HepG2 (cell line): ENCODE measurements around the gene RMRP. TPM values are rescaled to one million over a fixed set of nuclear protein-coding genes. Genes with fewer than 3 reads are reported as not detected.
"Not testable (repeated sequence)": the region's sequence is repeated elsewhere in the genome, so short reads cannot be mapped to it uniquely, and the experiment has no call there.

Experiments used
- ATAC-seq: fragments of 200-7000 bp; cut with Tn5 transposase; 3 replicates; pipeline ENCODE4 v1.9.1; 2020; ENCODE audit warnings: mild to moderate bottlenecking, moderate library complexity
- BruUV-seq: library from RNA; stranded (reverse); fragments of 400-500 nt; replicated peaks from 2 replicates; lab custom pipeline; 2021; lab: Mats Ljungman, UMichigan
- CTCF ChIA-PET: fragments of 300-600 bp; formaldehyde crosslinking; extraction: SDS; loops from one replicate; lab custom pipeline; 2021; ENCODE audit warnings: low total read pairs, inconsistent platforms, low intra/inter-chr PET ratio; lab: Yijun Ruan, JAX
- POLR2A ChIA-PET: fragments of 350-600 bp; sonication (Branson Sonifier 250); formaldehyde crosslinking; loops from one replicate; lab custom pipeline; 2020; ENCODE audit warnings: antibody characterized with exemption, inconsistent platforms; lab: Yijun Ruan, JAX
- DNase-seq: peaks from one replicate; pipeline ENCODE4 v3.0.0-alpha.2; 2015; ENCODE audit warnings: low spot score
- FAIRE-seq: peaks from 3 replicates; lab custom pipeline; 2011; peaks lifted over from hg19 to GRCh38; lab: Jason Lieb, UNC
- H2AFZ ChIP-seq: one replicate; pipeline ENCODE4 v1.6.1; 2011; ENCODE audit warnings: low read length, inconsistent platforms
- H3K27ac ChIP-seq: fragments of 300-600 bp; 3 replicates; pipeline ENCODE4 v1.8.0; 2011; ENCODE audit warnings: mixed run types, mild to moderate bottlenecking, mixed read lengths, low read length, inconsistent platforms; ENCODE audit not compliant: insufficient read depth; ENCODE audit errors: extremely low read length
- H3K27me3 ChIP-seq, 2 experiments: fragments of 200-600 bp in 1 of 2; 2 replicates in 1 of 2; 3 replicates in 1 of 2; pipeline versions ENCODE4 v1.6.0 to v1.8.0; 2011; ENCODE audit warnings: low read length in 2 of 2, mild to moderate bottlenecking in 2 of 2, moderate library complexity in 2 of 2, inconsistent platforms in 1 of 2; ENCODE audit not compliant: insufficient read depth in 2 of 2, control insufficient read depth in 1 of 2
- H3K36me3 ChIP-seq, 2 experiments: fragments of 200-600 bp in 1 of 2; replicated peaks in 1 of 2; 2 replicates in 1 of 2; 3 replicates in 1 of 2; pipeline versions ENCODE4 v1.5.1 to v1.8.0; 2011; ENCODE audit warnings: low read length in 2 of 2, inconsistent platforms in 1 of 2; ENCODE audit not compliant: insufficient read depth in 2 of 2, control insufficient read depth in 1 of 2
- H3K4me1 ChIP-seq: 2 replicates; pipeline ENCODE4 v1.5.1; 2012; ENCODE audit warnings: low read length, inconsistent platforms; ENCODE audit not compliant: insufficient read depth
- H3K4me2 ChIP-seq: 2 replicates; pipeline ENCODE4 v1.6.0; 2011; ENCODE audit warnings: low read depth, low read length, inconsistent platforms
- H3K4me3 ChIP-seq, 3 experiments: fragments of 200-600 bp in 1 of 3; sonication (generic), shearing (Covaris generic) in 1 of 3; replicated peaks in 1 of 3; 2 replicates each; pipeline ENCODE4 v1.5.1; 2011 to 2016; ENCODE audit warnings: low read length in 3 of 3, inconsistent platforms in 2 of 3, low read depth in 2 of 3, mild to moderate bottlenecking in 2 of 3, control low read depth in 1 of 3, mixed read lengths in 1 of 3; ENCODE audit not compliant: insufficient read depth in 1 of 3
- H3K79me2 ChIP-seq: one replicate; pipeline ENCODE4 v1.6.1; 2011; ENCODE audit warnings: low read length, inconsistent platforms; ENCODE audit not compliant: insufficient read depth
- H3K9ac ChIP-seq: 2 replicates; pipeline ENCODE4 v1.6.0; 2011; ENCODE audit warnings: mild to moderate bottlenecking, low read depth, low read length, inconsistent platforms; ENCODE audit not compliant: insufficient read depth
- H3K9me3 ChIP-seq: 2 replicates; pipeline ENCODE4 v1.5.1; 2012; ENCODE audit warnings: mild to moderate bottlenecking, low read length
- H4K20me1 ChIP-seq: 2 replicates; pipeline ENCODE4 v1.6.0; 2011; ENCODE audit warnings: inconsistent platforms, mild to moderate bottlenecking, low read length, moderate library complexity; ENCODE audit not compliant: insufficient read depth
- NFIB ChIP-seq: sonication (generic); formaldehyde crosslinking; IDR thresholded peaks from 2 replicates; pipeline ENCODE4 v1.9.0; 2021; ENCODE audit warnings: missing genetic modification reagents, mild to moderate bottlenecking, borderline replicate concordance
- SCMH1 ChIP-seq: sonication (generic); formaldehyde crosslinking; IDR thresholded peaks from 2 replicates; pipeline ENCODE4 v1.9.0; 2021; ENCODE audit warnings: missing genetic modification reagents, mild to moderate bottlenecking, borderline replicate concordance
- WGBS: methylation state at CpG from one replicate; pipeline ENCODE4 v1.1.6; 2017; ENCODE audit warnings: low lambda C conversion rate; 5-methylcytosine and 5-hydroxymethylcytosine counted together
- in situ Hi-C: cut with HindIII; loops from 2 replicates; pipeline ENCODE4 v1.10.0; 2017; ENCODE audit warnings: low pct_unique_long_range_greater_than_20kb; ENCODE audit not compliant: extremely low pct_ligation_motif_present
- intact Hi-C: fragments of 100-400 bp; cut with micrococcal nuclease; formaldehyde crosslinking; loops from one replicate; pipeline ENCODE4 v1.10.0; 2022; ENCODE audit not compliant: unreplicated experiment
- polyA plus RNA-seq, 8 experiments: library from polyadenylated mRNA; depleted of rRNA in 3 of 8; stranded (reverse) in 7 of 8; unstranded in 1 of 8; fragments of >200 nt; fragmentation: Illumina TruSeq in 4 of 8; extraction: Trizol in 4 of 8; gene quantifications; 2 replicates each; pipeline versions ENCODE4 v1.2.1 to v1.2.3, GENCODE V29; 2011 to 2016; ENCODE audit warnings: low read depth in 4 of 8, missing spikeins in 1 of 8, mixed read lengths in 1 of 8; ENCODE audit not compliant: insufficient read depth in 1 of 8
- total RNA-seq, 5 experiments: library from RNA; depleted of rRNA; stranded (reverse); fragments of >200 nt; fragmentation: Illumina TruSeq; extraction: Trizol; gene quantifications; 2 replicates each; pipeline ENCODE4 v1.2.3, GENCODE V29; 2016; ENCODE audit warnings: low read depth in 1 of 5

RMRP gene
- total and polyA plus RNA-seq, 2 of the 13 experiments (the other 11 are each of a cell fraction or from before 2014, with no cell fraction given): 51.4 to 4,025 TPM

- DNase-seq, H3K9me3 ChIP-seq, in situ Hi-C loops, H4K20me1 ChIP-seq, ATAC-seq, BruUV-seq, H3K4me1 ChIP-seq, H3K27ac ChIP-seq, CTCF ChIA-PET, H3K27me3 ChIP-seq, H2AFZ ChIP-seq, H3K4me2 ChIP-seq, H3K79me2 ChIP-seq, POLR2A ChIA-PET, FAIRE-seq, H3K9ac ChIP-seq, H3K36me3 ChIP-seq, H3K4me3 ChIP-seq: not testable (repeated sequence)
- intact Hi-C loops: loop anchor here (10.0 kb wide), 2 partner anchors 53 to 243 kb away; no protein-coding TSS in a partner anchor
- WGBS: 95% methylated on average over 3 of the region's 3 CpGs
These were observed 16.3 kb downstream of the RMRP start for GRCh38 chr9:35641478-35641877.

- CTCF ChIA-PET, H3K9me3 ChIP-seq, ATAC-seq, in situ Hi-C loops, H4K20me1 ChIP-seq, POLR2A ChIA-PET, H2AFZ ChIP-seq, H3K27me3 ChIP-seq, H3K79me2 ChIP-seq, H3K36me3 ChIP-seq, FAIRE-seq, BruUV-seq, H3K4me1 ChIP-seq, DNase-seq, H3K4me3 ChIP-seq, H3K27ac ChIP-seq, H3K9ac ChIP-seq, H3K4me2 ChIP-seq: not testable (repeated sequence)
- intact Hi-C loops: loop anchor here (10.0 kb wide), 2 partner anchors 54 to 244 kb away; no protein-coding TSS in a partner anchor
- 92% methylated on average over 15 of the region's 15 CpGs for WGBS
These were observed 17.4 kb downstream of the RMRP start for GRCh38 chr9:35640431-35640830.

- 19% methylated on average over 1 of the region's 1 CpG for WGBS
- Histone ChIP-seq H3K9me3 (no peaks in the 10 kb centered on the region), H3K27ac (no peak overlapping the region), H3K4me3 (no peak overlapping the region), H3K9ac (no peak overlapping the region), H3K4me2 (no peak overlapping the region), H4K20me1 (no peaks in the 10 kb centered on the region), H3K4me1 (peaks cover 1% of the 10 kb centered on the region; the same call in 1 of the 2 replicates), H3K27me3 (no peaks in the 10 kb centered on the region), H3K36me3 (no peaks in the 10 kb centered on the region), H2AFZ (no peak overlapping the region), H3K79me2 (no peaks in the 10 kb centered on the region)
- no TSS peak for BruUV-seq
- intact Hi-C loops: loop anchor here (10.0 kb wide), 2 partner anchors 55 to 245 kb away; no protein-coding TSS in a partner anchor
- FAIRE-seq: no peak
- no peak for ATAC-seq
- POLR2A ChIA-PET: interaction anchor here (1.4 kb wide), 1 partner anchor 8 kb away, joined by 3 read pairs; no protein-coding TSS in a partner anchor
- CTCF ChIA-PET: no interaction called here
- in situ Hi-C loops: no loop called here
- DNase-seq: no peak
- TF ChIP-seq NFIB (no peak), SCMH1 (no peak)
These were observed 18.2 kb downstream of the RMRP start for GRCh38 chr9:35639631-35640030.

- H3K27me3 ChIP-seq, H3K9me3 ChIP-seq, ATAC-seq, DNase-seq, BruUV-seq, intact Hi-C loops, H3K4me1 ChIP-seq, H3K79me2 ChIP-seq, H3K4me3 ChIP-seq, H2AFZ ChIP-seq, H3K9ac ChIP-seq, H4K20me1 ChIP-seq, FAIRE-seq, H3K36me3 ChIP-seq, H3K27ac ChIP-seq, CTCF ChIA-PET, in situ Hi-C loops, H3K4me2 ChIP-seq: not testable (repeated sequence)
- POLR2A ChIA-PET: interaction anchor here (1.4 kb wide), 1 partner anchor 8 kb away, joined by 3 read pairs; no protein-coding TSS in a partner anchor
- WGBS: 88% methylated on average over 1 of the region's 1 CpG
These were observed 18.6 kb downstream of the RMRP start for GRCh38 chr9:35639225-35639624.
